Measurements from ENCODE around the gene FOXC1.

- TF ChIP-seq CTCF (IDR thresholded peaks at IDR 0.05) = no peak
- no peak for TF ChIP-seq POLR2AphosphoS5 (IDR thresholded peaks at IDR 0.05)
Observed at GRCh38 chr6:1622851-1623768, 13.4 kb downstream of the FOXC1 start.

Data from transverse colon (tissue), 4 donors.